ENCODE results near the gene SARS2.
A peak's percentile ranks its signal among the peaks of the same experiment; 100 is the strongest.
"Not testable (repeated sequence)": the region's sequence is repeated elsewhere in the genome, so short reads cannot be mapped to it uniquely, and the experiment has no call there.

The SARS2 gene

GRCh38 chr19:38929929-38930775 is at the start of gene SARS2:
Gene SARS2, minus strand, starts transcription at chr19:38930763. Its CDS starts 27 bp downstream, at chr19:38930736.
- peak; percentile 93 for DNase-seq
- H3K4me3 Mint-ChIP-seq: peak within 1 kb of the TSS; percentile 98
- CTCF ChIA-PET: interaction anchor here (0.6 to 3.2 kb wide), 36 partner anchors 10 to 556 kb away, joined by 3 to 26 read pairs (median 4); partner anchors contain the start of genes ACTN4, EIF3K, FAM98C and MAP4K1
- H3K27ac Mint-ChIP-seq: peak within 1 kb of the TSS; percentile 99
- peaks cover 50% of the 10 kb centered on the region for H3K4me1 Mint-ChIP-seq
- H3K27me3 Mint-ChIP-seq: no peaks in the 10 kb centered on the region
- H3K9me3 Mint-ChIP-seq: peaks cover 7% of the 10 kb centered on the region
- peaks cover 26% of the 10 kb centered on the region for H3K36me3 Mint-ChIP-seq

GRCh38 chr19:38979812-38980211 is 49.2 kb upstream of the SARS2 start:
- peaks cover 36% of the 10 kb centered on the region for H3K27me3 Mint-ChIP-seq

DNA sequence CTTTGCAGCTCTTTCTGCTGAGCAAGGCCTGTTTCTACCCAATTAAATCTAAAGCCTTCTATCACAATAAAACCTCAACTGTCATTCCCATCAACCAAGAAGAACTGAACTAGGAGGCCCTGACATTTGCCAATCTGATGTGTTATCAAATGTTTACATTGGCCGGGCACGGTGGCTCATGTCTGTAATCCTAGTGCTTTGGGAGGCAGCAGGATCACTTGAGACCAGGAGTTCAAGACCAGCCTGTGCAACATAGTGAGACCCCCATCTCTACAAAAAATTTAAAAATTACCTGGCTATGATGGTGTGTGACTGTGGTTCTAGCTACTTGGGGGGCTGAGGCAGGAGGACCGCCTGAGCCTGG is 47.7 kb upstream of the SARS2 start:
- peaks cover 11% of the 10 kb centered on the region for H3K4me1 Mint-ChIP-seq
- H3K4me3 Mint-ChIP-seq: no peak overlapping the region
- H3K27ac Mint-ChIP-seq: no peak overlapping the region
- CTCF ChIA-PET: no interaction called here
- no peak for DNase-seq
- H3K36me3 Mint-ChIP-seq: no peaks in the 10 kb centered on the region
- H3K9me3 Mint-ChIP-seq: peaks cover 4% of the 10 kb centered on the region
- H3K27me3 Mint-ChIP-seq: peaks cover 40% of the 10 kb centered on the region

More at GRCh38 chr19:38979812-38980211, 49.2 kb upstream of the SARS2 start:
- Mint-ChIP-seq H3K9me3 (peaks cover 4% of the 10 kb centered on the region), H3K4me1 (peaks cover 8% of the 10 kb centered on the region), H3K27ac (no peak overlapping the region), H3K4me3 (no peak overlapping the region), H3K36me3 (no peaks in the 10 kb centered on the region)
- DNase-seq: no peak
- CTCF ChIA-PET: interaction anchor here (0.7 kb wide), 1 partner anchor 163 kb away, joined by 3 read pairs; no protein-coding TSS in a partner anchor

DNA sequence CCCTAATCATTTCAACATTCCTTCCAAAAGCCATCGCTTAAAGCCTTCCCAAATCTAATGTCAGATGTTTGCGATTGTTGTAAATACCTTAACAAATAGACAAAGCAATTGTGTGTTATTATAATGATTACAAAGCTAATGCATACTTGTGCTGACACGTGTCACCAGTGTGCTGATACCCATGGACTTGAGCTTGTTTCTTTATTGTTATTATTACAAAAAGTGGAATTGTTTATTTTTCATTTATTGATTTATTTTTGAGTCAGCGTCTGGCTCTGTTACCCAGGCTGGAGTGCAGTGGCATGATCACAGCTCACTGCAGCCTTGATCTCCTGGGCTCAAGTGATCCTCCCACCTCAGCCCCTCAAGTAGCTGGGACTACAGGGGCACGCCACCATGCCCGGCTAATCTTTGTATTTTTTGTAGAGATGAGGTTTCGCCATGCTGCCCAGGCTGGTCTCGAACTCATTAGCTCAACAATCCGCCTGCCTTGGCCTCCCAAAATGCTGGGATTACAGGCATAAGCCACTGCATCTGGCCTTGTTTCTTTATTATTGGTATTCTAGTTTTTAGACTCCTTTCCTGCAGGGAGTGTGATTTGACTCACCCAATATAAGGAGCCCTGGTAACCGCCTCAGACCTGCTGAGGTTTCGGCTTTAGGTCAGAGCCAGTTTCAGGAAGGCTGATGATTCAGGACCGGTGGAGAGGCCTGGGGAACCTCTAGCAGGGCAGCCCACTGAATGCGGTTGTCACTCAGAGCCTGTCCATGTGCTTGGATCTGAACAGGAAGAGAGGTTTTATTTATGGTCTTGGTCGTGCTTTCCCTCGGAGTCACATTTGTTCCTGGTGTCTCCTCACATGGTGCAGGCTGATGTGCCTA is 47.1 kb upstream of the SARS2 start:
- CTCF ChIA-PET: interaction anchor here (2.2 kb wide), 1 partner anchor 15 kb away, joined by 8 read pairs; no protein-coding TSS in a partner anchor
- H3K27me3 Mint-ChIP-seq: peaks cover 43% of the 10 kb centered on the region
- no peaks in the 10 kb centered on the region for H3K36me3 Mint-ChIP-seq
- no peak overlapping the region for H3K27ac Mint-ChIP-seq
- peaks cover 11% of the 10 kb centered on the region for H3K4me1 Mint-ChIP-seq
- H3K4me3 Mint-ChIP-seq: no peak overlapping the region
- no peak for DNase-seq
- H3K9me3 Mint-ChIP-seq: peaks cover 4% of the 10 kb centered on the region

DNA sequence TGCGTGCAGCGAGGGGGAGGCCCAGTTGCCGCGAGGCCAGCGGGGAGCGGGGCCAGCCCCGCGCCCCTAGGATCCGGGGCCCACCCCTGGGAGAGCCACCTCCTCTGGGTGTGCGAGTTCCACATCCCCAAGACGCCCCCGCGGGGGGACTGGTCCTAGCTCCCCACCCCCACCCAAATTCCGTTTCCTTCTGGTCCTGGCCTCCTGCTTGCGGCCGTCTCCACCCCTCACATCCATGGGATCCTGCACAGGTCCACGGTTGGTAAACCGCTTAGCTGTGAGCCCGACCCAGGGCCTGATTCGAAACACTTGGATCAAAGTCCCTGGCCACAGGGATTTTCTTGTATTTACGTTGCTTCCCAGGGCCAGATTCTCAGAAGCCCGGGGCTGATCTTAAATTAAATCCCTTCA is 45.3 kb upstream of the SARS2 start:
- CTCF ChIA-PET: interaction anchor here (2.2 kb wide), 1 partner anchor 14 kb away, joined by 8 read pairs; no protein-coding TSS in a partner anchor
- Mint-ChIP-seq H3K27me3 (peaks cover 43% of the 10 kb centered on the region), H3K4me3 (no peak overlapping the region), H3K36me3 (no peaks in the 10 kb centered on the region), H3K27ac (no peak overlapping the region), H3K9me3 (peaks cover 4% of the 10 kb centered on the region), H3K4me1 (peaks cover 11% of the 10 kb centered on the region)
- DNase-seq: no peak

- H3K9me3 Mint-ChIP-seq: peaks cover under 1% of the 10 kb centered on the region
- peaks cover 11% of the 10 kb centered on the region for H3K4me1 Mint-ChIP-seq
- CTCF ChIA-PET: interaction anchor here (2.2 kb wide), 1 partner anchor 13 kb away, joined by 8 read pairs; no protein-coding TSS in a partner anchor
- DNase-seq: no peak
- H3K27ac Mint-ChIP-seq: no peak within 1 kb of the TSS
- no peak within 1 kb of the TSS for H3K4me3 Mint-ChIP-seq
- H3K27me3 Mint-ChIP-seq: peaks cover 43% of the 10 kb centered on the region
- no peaks in the 10 kb centered on the region for H3K36me3 Mint-ChIP-seq
Measured at GRCh38 chr19:38975214-38975860, 44.8 kb upstream of the SARS2 start, which contains the start of gene FBXO17. Gene FBXO17, minus strand, starts transcription at chr19:38975742. Its CDS starts 25,423 bp downstream, at chr19:38950319.

- no peaks in the 10 kb centered on the region for H3K36me3 Mint-ChIP-seq
- no peak overlapping the region for H3K27ac Mint-ChIP-seq
- CTCF ChIA-PET: no interaction called here
- H3K9me3 Mint-ChIP-seq: no peaks in the 10 kb centered on the region
- no peak overlapping the region for H3K4me3 Mint-ChIP-seq
- H3K4me1 Mint-ChIP-seq: peaks cover 11% of the 10 kb centered on the region
- peaks cover 44% of the 10 kb centered on the region for H3K27me3 Mint-ChIP-seq
- no peak for DNase-seq
Measured at GRCh38 chr19:38974624-38975213, 44.2 kb upstream of the SARS2 start.

DNA sequence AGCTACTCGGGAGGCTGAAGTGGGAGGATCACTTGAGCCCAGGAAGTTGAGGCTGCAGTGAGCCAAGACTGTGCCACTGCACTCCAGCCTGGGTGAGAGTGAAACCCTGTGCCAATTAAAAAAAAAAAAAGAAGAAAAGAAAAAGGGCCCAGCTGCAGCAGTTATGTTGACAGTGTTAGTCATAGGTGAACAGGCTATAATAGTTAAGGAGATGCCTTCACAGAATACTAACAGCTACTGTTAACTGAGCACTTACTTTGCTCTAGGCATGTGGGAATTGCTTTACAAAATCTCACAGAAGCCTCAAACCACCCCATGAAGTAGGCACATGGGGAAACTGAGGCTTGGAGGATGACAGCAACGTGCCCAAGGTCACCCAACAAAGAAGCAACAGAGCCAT is 41.1 kb upstream of the SARS2 start:
- no peaks in the 10 kb centered on the region for H3K9me3 Mint-ChIP-seq
- H3K36me3 Mint-ChIP-seq: no peaks in the 10 kb centered on the region
- peaks cover 42% of the 10 kb centered on the region for H3K27me3 Mint-ChIP-seq
- CTCF ChIA-PET: interaction anchor here (0.6 to 1.5 kb wide), 2 partner anchors 10 to 15 kb away, joined by 4 read pairs; no protein-coding TSS in a partner anchor
- H3K4me1 Mint-ChIP-seq: peaks cover 11% of the 10 kb centered on the region
- no peak for DNase-seq
- no peak overlapping the region for H3K27ac Mint-ChIP-seq
- H3K4me3 Mint-ChIP-seq: no peak overlapping the region

DNA sequence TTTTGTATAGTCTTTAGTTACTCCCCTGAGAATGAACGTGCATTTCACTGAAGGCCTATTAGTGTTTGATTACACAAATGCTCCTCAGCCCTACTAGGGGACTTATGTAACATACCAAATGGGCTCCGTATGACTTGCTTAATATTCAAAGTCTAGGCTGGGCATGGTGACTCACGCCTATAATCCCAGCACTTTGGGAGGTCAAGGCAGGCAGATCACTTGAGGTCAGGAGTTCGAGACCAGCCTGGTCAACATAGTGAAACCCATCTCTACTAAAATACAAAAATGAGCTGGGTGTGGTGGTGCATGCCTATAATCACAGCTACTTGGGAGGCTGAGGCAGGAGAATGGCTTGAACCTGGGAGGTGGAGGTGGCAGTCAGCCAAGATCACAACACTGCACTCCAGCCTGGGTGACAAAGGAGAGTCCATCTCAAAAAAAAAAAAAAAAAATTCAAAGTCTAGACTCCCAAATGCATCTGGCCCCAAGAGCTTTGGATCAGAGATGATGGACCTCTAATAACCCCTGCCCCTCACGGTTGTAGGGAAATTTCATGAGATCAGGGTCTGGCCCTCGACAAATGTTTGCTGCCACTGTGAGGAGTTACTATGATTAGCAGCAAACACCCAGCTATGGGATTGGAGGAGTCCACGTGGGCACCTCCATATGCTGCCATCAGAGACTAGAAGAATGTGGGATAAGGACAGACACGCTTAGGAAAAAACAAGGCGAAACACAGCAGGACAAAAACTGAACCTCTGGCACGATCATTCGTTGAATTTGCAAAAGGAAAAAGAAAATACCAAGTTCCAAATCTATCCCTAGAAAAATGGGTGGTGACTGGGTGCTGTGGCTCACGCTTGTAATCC is 40.3 kb upstream of the SARS2 start:
- peaks cover 7% of the 10 kb centered on the region for H3K4me1 Mint-ChIP-seq
- CTCF ChIA-PET: interaction anchor here (1.5 kb wide), 1 partner anchor 9 kb away, joined by 4 read pairs; no protein-coding TSS in a partner anchor
- no peaks in the 10 kb centered on the region for H3K9me3 Mint-ChIP-seq
- no peak for DNase-seq
- no peak overlapping the region for H3K27ac Mint-ChIP-seq
- H3K27me3 Mint-ChIP-seq: peaks cover 34% of the 10 kb centered on the region
- H3K4me3 Mint-ChIP-seq: no peak overlapping the region
- no peaks in the 10 kb centered on the region for H3K36me3 Mint-ChIP-seq

- H3K4me1 Mint-ChIP-seq, H3K36me3 Mint-ChIP-seq, H3K9me3 Mint-ChIP-seq, H3K27ac Mint-ChIP-seq, DNase-seq, CTCF ChIA-PET, H3K4me3 Mint-ChIP-seq: not testable (repeated sequence)
- H3K27me3 Mint-ChIP-seq: peaks cover 27% of the 10 kb centered on the region
Measured at GRCh38 chr19:38966149-38966548, 35.6 kb upstream of the SARS2 start.

- CTCF ChIA-PET: no interaction called here
- no peak overlapping the region for H3K4me3 Mint-ChIP-seq
Measured at GRCh38 chr19:38964738-38965137, 34.2 kb upstream of the SARS2 start.

GRCh38 chr19:38959618-38960017 is 29.1 kb upstream of the SARS2 start:
- H3K27me3 Mint-ChIP-seq: peaks cover 32% of the 10 kb centered on the region
- peaks cover 4% of the 10 kb centered on the region for H3K4me1 Mint-ChIP-seq
- no peaks in the 10 kb centered on the region for H3K36me3 Mint-ChIP-seq
- DNase-seq: no peak
- no peaks in the 10 kb centered on the region for H3K9me3 Mint-ChIP-seq
- H3K27ac Mint-ChIP-seq: no peak overlapping the region
- CTCF ChIA-PET: interaction anchor here (0.6 kb wide), 1 partner anchor 192 kb away, joined by 4 read pairs; no protein-coding TSS in a partner anchor
- H3K4me3 Mint-ChIP-seq: no peak overlapping the region

More at GRCh38 chr19:38964738-38965137, 34.2 kb upstream of the SARS2 start:
- Mint-ChIP-seq H3K27ac (no peak overlapping the region), H3K27me3 (peaks cover 30% of the 10 kb centered on the region), H3K4me1 (peaks cover 4% of the 10 kb centered on the region), H3K9me3 (no peaks in the 10 kb centered on the region), H3K36me3 (no peaks in the 10 kb centered on the region)
- DNase-seq: no peak

GRCh38 chr19:38958301-38958700 is 27.7 kb upstream of the SARS2 start:
- Mint-ChIP-seq H3K27me3 (peaks cover 40% of the 10 kb centered on the region), H3K4me3 (no peak overlapping the region), H3K4me1 (peaks cover 4% of the 10 kb centered on the region), H3K27ac (no peak overlapping the region), H3K9me3 (no peaks in the 10 kb centered on the region), H3K36me3 (no peaks in the 10 kb centered on the region)
- no peak for DNase-seq
- CTCF ChIA-PET: no interaction called here

Data from activated naive CD4-positive, alpha-beta T cell treated with anti-CD3 and anti-CD28 coated beads, Interleukin-2, amount 10 ng/mL, durations not matched to agents 7 days and 5 days (primary cell).